ENCODE data around the gene STK32C. TPM values are rescaled to one million over a fixed set of nuclear protein-coding genes. Genes with fewer than 3 reads are reported as not detected.

Gene STK32C
- total RNA-seq, 2 donors from 2014 or later: 8.4 to 9.9 TPM

DNA sequence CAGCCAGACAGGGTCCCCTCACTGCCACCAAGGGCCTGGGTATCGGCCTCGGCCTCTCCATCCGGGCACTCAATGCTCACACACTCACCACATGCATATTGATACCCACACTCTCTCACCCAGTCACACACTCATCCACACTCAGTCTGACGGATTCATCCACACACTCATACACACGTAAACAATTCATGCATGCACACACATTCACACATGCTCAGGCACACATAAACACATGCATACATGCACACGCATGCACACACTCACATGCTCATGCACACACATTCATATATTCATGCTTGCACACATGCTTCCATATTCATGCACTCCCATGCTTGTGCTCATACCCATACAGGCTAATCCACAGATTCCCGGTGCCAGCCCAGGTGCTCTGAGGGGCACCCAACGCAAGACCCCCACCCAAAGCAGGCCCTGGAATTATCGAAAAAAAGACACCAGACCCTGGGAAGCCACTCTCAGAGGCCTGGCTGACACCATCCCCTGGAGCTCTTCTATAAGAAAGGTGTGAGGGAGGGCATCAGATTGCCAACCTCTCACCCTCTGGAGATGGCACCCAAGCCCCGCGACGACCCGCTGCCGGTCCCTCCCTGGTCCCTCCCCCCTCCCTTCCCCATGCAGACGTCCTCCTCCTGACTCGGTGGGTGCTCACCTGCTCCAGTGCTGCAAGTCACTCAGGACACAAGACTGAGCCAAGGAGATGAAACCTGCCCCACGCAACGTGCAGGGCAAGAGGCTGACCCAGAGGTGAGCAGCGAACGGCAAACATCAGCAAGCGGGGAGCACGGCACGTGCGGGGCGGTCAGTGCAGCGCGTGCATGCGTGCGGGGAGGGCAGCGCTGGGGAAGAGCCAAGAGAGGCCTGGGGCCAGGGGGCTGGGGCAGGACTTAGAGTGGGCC lies 15.2 kb downstream of the STK32C start:
- H3K9me3 ChIP-seq (ENCODE audit: control insufficient read depth, low read length): no peaks in the 10 kb centered on the region
- no peak overlapping the region for H3K27ac Mint-ChIP-seq
- no peak for DNase-seq
- no peaks in the 10 kb centered on the region for H3K27me3 ChIP-seq (ENCODE audit: control insufficient read depth, insufficient read depth, low read length, poor library complexity, severe bottlenecking)
- H3K27me3 Mint-ChIP-seq (ENCODE audit: insufficient read depth): no peaks in the 10 kb centered on the region
- H3K9ac ChIP-seq (ENCODE audit: extremely low read depth, low read length, poor library complexity, severe bottlenecking): no peak overlapping the region
- no peaks in the 10 kb centered on the region for H3K4me1 Mint-ChIP-seq
- H3K9me3 Mint-ChIP-seq: no peaks in the 10 kb centered on the region
- WGBS, 2 experiments (ENCODE audit: insufficient coverage in 1 of 2, insufficient read length in 1 of 2): 91 to 92% methylated on average over 23 to 30 of the region's 30 CpGs
- H3K4me1 ChIP-seq (ENCODE audit: control insufficient read depth, insufficient read depth, low read length): no peaks in the 10 kb centered on the region
- H3K36me3 ChIP-seq (ENCODE audit: control insufficient read depth, insufficient read depth, low read length): no peaks in the 10 kb centered on the region
- no peak overlapping the region for H3K27ac ChIP-seq (ENCODE audit: low read depth, low read length)
- H3K4me3 Mint-ChIP-seq: no peak overlapping the region
- no peak overlapping the region for H3K4me3 ChIP-seq (ENCODE audit: low read length)
- H3K36me3 Mint-ChIP-seq (ENCODE audit: low read depth): no peaks in the 10 kb centered on the region
- TF ChIP-seq, protein P1, sequence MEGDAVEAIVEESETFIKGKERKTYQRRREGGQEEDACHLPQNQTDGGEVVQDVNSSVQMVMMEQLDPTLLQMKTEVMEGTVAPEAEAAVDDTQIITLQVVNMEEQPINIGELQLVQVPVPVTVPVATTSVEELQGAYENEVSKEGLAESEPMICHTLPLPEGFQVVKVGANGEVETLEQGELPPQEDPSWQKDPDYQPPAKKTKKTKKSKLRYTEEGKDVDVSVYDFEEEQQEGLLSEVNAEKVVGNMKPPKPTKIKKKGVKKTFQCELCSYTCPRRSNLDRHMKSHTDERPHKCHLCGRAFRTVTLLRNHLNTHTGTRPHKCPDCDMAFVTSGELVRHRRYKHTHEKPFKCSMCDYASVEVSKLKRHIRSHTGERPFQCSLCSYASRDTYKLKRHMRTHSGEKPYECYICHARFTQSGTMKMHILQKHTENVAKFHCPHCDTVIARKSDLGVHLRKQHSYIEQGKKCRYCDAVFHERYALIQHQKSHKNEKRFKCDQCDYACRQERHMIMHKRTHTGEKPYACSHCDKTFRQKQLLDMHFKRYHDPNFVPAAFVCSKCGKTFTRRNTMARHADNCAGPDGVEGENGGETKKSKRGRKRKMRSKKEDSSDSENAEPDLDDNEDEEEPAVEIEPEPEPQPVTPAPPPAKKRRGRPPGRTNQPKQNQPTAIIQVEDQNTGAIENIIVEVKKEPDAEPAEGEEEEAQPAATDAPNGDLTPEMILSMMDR (conservative IDR thresholded peaks at IDR 0.05): no peak

DNA sequence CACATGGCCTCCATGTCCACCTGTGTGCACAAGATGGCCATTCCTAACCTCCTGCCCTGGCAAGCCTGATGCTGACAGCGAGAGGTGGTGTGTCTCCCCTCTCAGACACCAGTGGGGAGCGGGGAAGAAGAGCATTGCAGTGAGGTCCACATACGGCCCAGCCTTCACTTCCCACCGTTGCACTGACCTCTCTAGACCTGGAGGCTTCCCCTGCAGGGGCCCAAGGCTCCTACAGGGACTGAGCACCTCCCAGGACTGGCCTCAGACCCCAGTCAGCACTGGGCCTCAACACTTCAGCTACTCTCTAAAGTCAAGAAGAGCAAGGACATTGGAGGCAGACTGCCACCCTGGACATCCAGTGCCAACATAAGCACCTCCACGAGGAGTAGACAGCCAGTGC lies 15.9 kb downstream of the STK32C start:
- no peak for DNase-seq
- no peaks in the 10 kb centered on the region for H3K36me3 ChIP-seq (ENCODE audit: control insufficient read depth, insufficient read depth, low read length)
- TF ChIP-seq, protein P1 (conservative IDR thresholded peaks at IDR 0.05): no peak
- Mint-ChIP-seq H3K4me1 (no peaks in the 10 kb centered on the region), H3K4me3 (no peak overlapping the region), H3K9me3 (no peaks in the 10 kb centered on the region), H3K27me3 (ENCODE audit: insufficient read depth) (no peaks in the 10 kb centered on the region), H3K27ac (no peak overlapping the region), H3K36me3 (ENCODE audit: low read depth) (no peaks in the 10 kb centered on the region)
- H3K4me3 ChIP-seq (ENCODE audit: low read length): no peak overlapping the region
- no peak overlapping the region for H3K27ac ChIP-seq (ENCODE audit: low read depth, low read length)
- no peaks in the 10 kb centered on the region for H3K27me3 ChIP-seq (ENCODE audit: control insufficient read depth, insufficient read depth, low read length, poor library complexity, severe bottlenecking)
- H3K9ac ChIP-seq (ENCODE audit: extremely low read depth, low read length, poor library complexity, severe bottlenecking): no peak overlapping the region
- WGBS, 2 experiments (ENCODE audit: insufficient coverage in 1 of 2, insufficient read length in 1 of 2): 84 to 93% methylated on average over 3 to 5 of the region's 5 CpGs
- no peaks in the 10 kb centered on the region for H3K9me3 ChIP-seq (ENCODE audit: control insufficient read depth, low read length)
- H3K4me1 ChIP-seq (ENCODE audit: control insufficient read depth, insufficient read depth, low read length): no peaks in the 10 kb centered on the region

DNA sequence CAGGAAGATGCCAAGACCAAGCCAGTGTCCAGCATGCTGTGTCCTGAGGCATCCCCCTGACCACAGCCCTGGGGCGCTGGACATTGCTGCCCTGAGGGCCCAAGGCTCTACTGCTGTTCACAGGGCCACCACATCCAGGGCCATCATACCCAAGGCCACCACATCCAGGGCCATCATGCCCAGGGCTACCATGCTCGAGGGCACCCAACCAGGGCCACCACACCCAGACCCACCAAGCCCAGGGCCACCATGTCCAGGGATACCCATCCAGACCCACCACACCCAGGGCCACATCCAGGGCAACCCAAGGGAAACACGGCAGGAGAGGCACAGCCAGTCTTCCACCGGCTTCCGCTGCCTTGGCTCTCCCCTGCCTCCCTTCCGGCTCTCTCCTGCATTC lies 17.1 kb downstream of the STK32C start:
- no peak for DNase-seq
- H3K36me3 ChIP-seq (ENCODE audit: control insufficient read depth, insufficient read depth, low read length): no peaks in the 10 kb centered on the region
- H3K9me3 ChIP-seq (ENCODE audit: control insufficient read depth, low read length): no peaks in the 10 kb centered on the region
- H3K9ac ChIP-seq (ENCODE audit: extremely low read depth, low read length, poor library complexity, severe bottlenecking): no peak overlapping the region
- H3K4me3 ChIP-seq (ENCODE audit: low read length): no peak overlapping the region
- no peaks in the 10 kb centered on the region for H3K27me3 ChIP-seq (ENCODE audit: control insufficient read depth, insufficient read depth, low read length, poor library complexity, severe bottlenecking)
- no peak overlapping the region for H3K27ac Mint-ChIP-seq
- no peak overlapping the region for H3K4me3 Mint-ChIP-seq
- H3K4me1 Mint-ChIP-seq: no peaks in the 10 kb centered on the region
- TF ChIP-seq, protein P1 (conservative IDR thresholded peaks at IDR 0.05): no peak
- no peaks in the 10 kb centered on the region for H3K4me1 ChIP-seq (ENCODE audit: control insufficient read depth, insufficient read depth, low read length)
- no peaks in the 10 kb centered on the region for H3K36me3 Mint-ChIP-seq (ENCODE audit: low read depth)
- WGBS, 2 experiments (ENCODE audit: insufficient coverage in 1 of 2, insufficient read length in 1 of 2): 94 to 96% methylated on average over 4 to 6 of the region's 6 CpGs
- no peak overlapping the region for H3K27ac ChIP-seq (ENCODE audit: low read depth, low read length)
- no peaks in the 10 kb centered on the region for H3K27me3 Mint-ChIP-seq (ENCODE audit: insufficient read depth)
- H3K9me3 Mint-ChIP-seq: no peaks in the 10 kb centered on the region

Measured in endodermal cell (in vitro differentiated cells).